NCI-H460 (cell line): ENCODE data around the gene PLBD2. TPM values are rescaled to one million over a fixed set of nuclear protein-coding genes. Genes with fewer than 3 reads are reported as not detected.

ENCODE experiments used
- DNase-seq: peaks from one replicate; pipeline ENCODE4 v3.0.0-alpha.2; 2016; ENCODE audit warnings: low read depth; ENCODE audit errors: extremely low read depth
- total RNA-seq: library from RNA; depleted of rRNA; stranded (reverse); fragments of >200 nt; shearing (Covaris generic); gene quantifications from 2 replicates; pipeline ENCODE4 v1.2.3, GENCODE V29; 2014

Gene PLBD2
- total RNA-seq, 1 experiment from 2014 or later, result 13.0 TPM

- DNase-seq, result no peak
Observed at GRCh38 chr12:113368331-113368730, 9.9 kb downstream of the PLBD2 start.

- no peak for DNase-seq
Observed at GRCh38 chr12:113369391-113369985, 11.1 kb downstream of the PLBD2 start.

- no peak for DNase-seq
Observed at GRCh38 chr12:113370923-113371682, 12.7 kb downstream of the PLBD2 start.

GRCh38 chr12:113371808-113372207, 13.4 kb downstream of the PLBD2 start:
- no peak for DNase-seq

GRCh38 chr12:113372371-113372770, 14.0 kb downstream of the PLBD2 start:
- DNase-seq, result no peak

- no peak for DNase-seq
Observed at GRCh38 chr12:113373440-113373839, 15.1 kb downstream of the PLBD2 start.

GRCh38 chr12:113373969-113374368, 15.6 kb downstream of the PLBD2 start:
- DNase-seq, result no peak

- no peak for DNase-seq
Observed at GRCh38 chr12:113374823-113375428, 16.5 kb downstream of the PLBD2 start.

GRCh38 chr12:113378291-113378690, 19.9 kb downstream of the PLBD2 start:
- no peak for DNase-seq

GRCh38 chr12:113381220-113381619, 22.8 kb downstream of the PLBD2 start:
- DNase-seq, result no peak

GRCh38 chr12:113382206-113382605, 23.8 kb downstream of the PLBD2 start:
- no peak for DNase-seq

- no peak for DNase-seq
Observed at GRCh38 chr12:113384778-113385177, 26.4 kb downstream of the PLBD2 start.

GRCh38 chr12:113385282-113385882, 27.0 kb downstream of the PLBD2 start:
- no peak for DNase-seq

GRCh38 chr12:113386866-113387566, 28.6 kb downstream of the PLBD2 start:
- DNase-seq, result no peak

- no peak for DNase-seq
Observed at GRCh38 chr12:113387631-113388030, 29.2 kb downstream of the PLBD2 start.

- DNase-seq, result no peak
Observed at GRCh38 chr12:113388351-113388750, 30.0 kb downstream of the PLBD2 start.

GRCh38 chr12:113390064-113391043, 32.0 kb downstream of the PLBD2 start:
- DNase-seq, result no peak

- DNase-seq, result no peak
Observed at GRCh38 chr12:113391145-113391544, 32.8 kb downstream of the PLBD2 start.

GRCh38 chr12:113391650-113392337, 33.4 kb downstream of the PLBD2 start:
- DNase-seq, result no peak
